ENCODE measurements around the gene BMPR1B. TPM values are rescaled to one million over a fixed set of nuclear protein-coding genes. Genes with fewer than 3 reads are reported as not detected.
"Not testable (repeated sequence)": the region's sequence is repeated elsewhere in the genome, so short reads cannot be mapped to it uniquely, and the experiment has no call there.

The BMPR1B gene
- total RNA-seq, 1 experiment from 2014 or later = not detected

GRCh38 chr4:95059663-95060062, 301.9 kb downstream of the BMPR1B start:
- in situ Hi-C loops (cut with HindIII; ENCODE audit: low sequenced_read_pairs) = no loop called here

GRCh38 chr4:95061220-95061619, 303.5 kb downstream of the BMPR1B start:
- no peak for DNase-seq (ENCODE audit: low spot score)
- in situ Hi-C loops (cut with HindIII; ENCODE audit: low sequenced_read_pairs) = no loop called here

More at GRCh38 chr4:95059663-95060062, 301.9 kb downstream of the BMPR1B start:
- no peak for DNase-seq (ENCODE audit: low spot score)

- DNase-seq (ENCODE audit: low spot score); in situ Hi-C loops (cut with HindIII; ENCODE audit: low sequenced_read_pairs): not testable (repeated sequence)
Observed at GRCh38 chr4:95061801-95062200, 304.0 kb downstream of the BMPR1B start.

GRCh38 chr4:95066050-95066449, 308.3 kb downstream of the BMPR1B start:
- DNase-seq (ENCODE audit: low spot score) = no peak
- in situ Hi-C loops (cut with HindIII; ENCODE audit: low sequenced_read_pairs) = no loop called here

GRCh38 chr4:95068401-95068800, 310.6 kb downstream of the BMPR1B start:
- in situ Hi-C loops (cut with HindIII; ENCODE audit: low sequenced_read_pairs) = no loop called here

GRCh38 chr4:95068818-95069478, 311.2 kb downstream of the BMPR1B start:
- no peak for DNase-seq (ENCODE audit: low spot score)
- in situ Hi-C loops (cut with HindIII; ENCODE audit: low sequenced_read_pairs) = no loop called here

More at GRCh38 chr4:95068401-95068800, 310.6 kb downstream of the BMPR1B start:
- DNase-seq (ENCODE audit: low spot score) = no peak

GRCh38 chr4:95071851-95072250, 314.1 kb downstream of the BMPR1B start:
- in situ Hi-C loops (cut with HindIII; ENCODE audit: low sequenced_read_pairs) = no loop called here
- DNase-seq (ENCODE audit: low spot score) = no peak

GRCh38 chr4:95073646-95074045, 315.9 kb downstream of the BMPR1B start:
- DNase-seq (ENCODE audit: low spot score) = no peak
- in situ Hi-C loops (cut with HindIII; ENCODE audit: low sequenced_read_pairs) = no loop called here

- no peak for DNase-seq (ENCODE audit: low spot score)
- in situ Hi-C loops (cut with HindIII; ENCODE audit: low sequenced_read_pairs) = no loop called here
Observed at GRCh38 chr4:95077864-95078263, 320.1 kb downstream of the BMPR1B start.

GRCh38 chr4:95080969-95081368, 323.2 kb downstream of the BMPR1B start:
- in situ Hi-C loops (cut with HindIII; ENCODE audit: low sequenced_read_pairs) = no loop called here

GRCh38 chr4:95084584-95084983, 326.8 kb downstream of the BMPR1B start:
- in situ Hi-C loops (cut with HindIII; ENCODE audit: low sequenced_read_pairs) = no loop called here
- DNase-seq (ENCODE audit: low spot score) = no peak

More at GRCh38 chr4:95080969-95081368, 323.2 kb downstream of the BMPR1B start:
- DNase-seq (ENCODE audit: low spot score) = no peak

GRCh38 chr4:95085124-95085833, 327.5 kb downstream of the BMPR1B start:
- in situ Hi-C loops (cut with HindIII; ENCODE audit: low sequenced_read_pairs) = no loop called here
- no peak for DNase-seq (ENCODE audit: low spot score)

- no peak for DNase-seq (ENCODE audit: low spot score)
- in situ Hi-C loops (cut with HindIII; ENCODE audit: low sequenced_read_pairs) = no loop called here
Observed at GRCh38 chr4:95086551-95086950, 328.8 kb downstream of the BMPR1B start.

- in situ Hi-C loops (cut with HindIII; ENCODE audit: low sequenced_read_pairs) = no loop called here
- no peak for DNase-seq (ENCODE audit: low spot score)
Observed at GRCh38 chr4:95087657-95088455, 330.1 kb downstream of the BMPR1B start.

- DNase-seq (ENCODE audit: low spot score) = no peak
- in situ Hi-C loops (cut with HindIII; ENCODE audit: low sequenced_read_pairs) = no loop called here
Observed at GRCh38 chr4:95091272-95091671, 333.5 kb downstream of the BMPR1B start.

GRCh38 chr4:95092766-95093165, 335.0 kb downstream of the BMPR1B start:
- no peak for DNase-seq (ENCODE audit: low spot score)
- in situ Hi-C loops (cut with HindIII; ENCODE audit: low sequenced_read_pairs) = no loop called here

- in situ Hi-C loops (cut with HindIII; ENCODE audit: low sequenced_read_pairs) = no loop called here
Observed at GRCh38 chr4:95093460-95093859, 335.7 kb downstream of the BMPR1B start.

GRCh38 chr4:95093936-95094929, 336.5 kb downstream of the BMPR1B start:
- DNase-seq (ENCODE audit: low spot score) = no peak
- in situ Hi-C loops (cut with HindIII; ENCODE audit: low sequenced_read_pairs) = no loop called here

More at GRCh38 chr4:95093460-95093859, 335.7 kb downstream of the BMPR1B start:
- DNase-seq (ENCODE audit: low spot score) = no peak
